Endodermal cell (in vitro differentiated cells): ENCODE measurements around the gene JAKMIP3. TPM values are rescaled to one million over a fixed set of nuclear protein-coding genes. Genes with fewer than 3 reads are reported as not detected.

Experiments used
- DNase-seq: peaks from one replicate; pipeline ENCODE4 v3.0.0-alpha.2; 2017
- H3K27ac ChIP-seq: 2 replicates; pipeline ENCODE4 v1.5.1; 2013; ENCODE audit warnings: mild to moderate bottlenecking, low read depth, low read length, moderate library complexity
- H3K27me3 ChIP-seq: 2 replicates; pipeline ENCODE4 v1.6.1; 2013; ENCODE audit warnings: mild to moderate bottlenecking, low read length, moderate library complexity; ENCODE audit not compliant: insufficient read depth, control insufficient read depth, poor library complexity, severe bottlenecking
- H3K36me3 ChIP-seq: 2 replicates; pipeline ENCODE4 v1.7.0; 2013; ENCODE audit warnings: mild to moderate bottlenecking, low read length, moderate library complexity; ENCODE audit not compliant: control insufficient read depth, insufficient read depth
- H3K4me1 ChIP-seq: one replicate; pipeline ENCODE4 v1.7.0; 2013; ENCODE audit warnings: low read length; ENCODE audit not compliant: control insufficient read depth, insufficient read depth
- H3K4me3 ChIP-seq: 2 replicates; pipeline ENCODE4 v1.5.1; 2013; ENCODE audit warnings: mild to moderate bottlenecking, low read length, moderate library complexity
- H3K9ac ChIP-seq: 2 replicates; pipeline ENCODE4 v1.6.1; 2013; ENCODE audit warnings: mild to moderate bottlenecking, low read length, moderate library complexity; ENCODE audit not compliant: poor library complexity, severe bottlenecking; ENCODE audit errors: extremely low read depth
- H3K9me3 ChIP-seq: 2 replicates; pipeline ENCODE4 v1.6.1; 2013; ENCODE audit warnings: mild to moderate bottlenecking, low read length, moderate library complexity; ENCODE audit not compliant: control insufficient read depth
- H3K27ac Mint-ChIP-seq: 2 replicates; pipeline ENCODE4 v1.8.0; 2020; ENCODE audit warnings: mixed read lengths
- H3K27me3 Mint-ChIP-seq: 2 replicates; pipeline ENCODE4 v1.8.0; 2021; ENCODE audit warnings: mild to moderate bottlenecking, mixed read lengths; ENCODE audit not compliant: insufficient read depth
- H3K36me3 Mint-ChIP-seq: 2 replicates; pipeline ENCODE4 v1.8.0; 2020; ENCODE audit warnings: low read depth, mixed read lengths
- H3K4me1 Mint-ChIP-seq: 2 replicates; pipeline ENCODE4 v1.8.0; 2020; ENCODE audit warnings: mixed read lengths
- H3K4me3 Mint-ChIP-seq: 2 replicates; pipeline ENCODE4 v1.8.0; 2020; ENCODE audit warnings: mild to moderate bottlenecking, moderate library complexity, mixed read lengths
- H3K9me3 Mint-ChIP-seq: 2 replicates; pipeline ENCODE4 v1.8.0; 2020; ENCODE audit warnings: mild to moderate bottlenecking, mixed read lengths
- CTCF ChIP-seq: fragments of 200-600 bp; sonication (generic); conservative IDR thresholded peaks from 2 replicates; pipeline ENCODE4 v1.5.0; 2021; ENCODE audit warnings: antibody characterized with exemption, mild to moderate bottlenecking
- WGBS, 2 experiments: methylation state at CpG; one replicate each; pipeline versions ENCODE4 v1.1.5 to v1.1.7; 2013; ENCODE audit warnings: missing lambda C conversion rate in 2 of 2, mixed read lengths in 1 of 2; ENCODE audit not compliant: insufficient coverage in 1 of 2, insufficient read length in 1 of 2; 5-methylcytosine and 5-hydroxymethylcytosine counted together
- total RNA-seq, 2 donors: library from RNA; stranded (reverse); fragmentation: NEBNext Ultra II Directional in 1 of 2; extraction: Animal tissue kit (Norgen Biotek cat#: 25700) in 1 of 2; gene quantifications; 2 replicates in 1 of 2; 3 replicates in 1 of 2; pipeline ENCODE4 v1.2.1, GENCODE V29; 2021

The JAKMIP3 gene
- total RNA-seq, 2 donors from 2014 or later: 0.95 to 0.99 TPM

- H3K27ac ChIP-seq: no peak overlapping the region
Measured at GRCh38 chr10:132036887-132037675, 28.7 kb upstream of the JAKMIP3 start.

GRCh38 chr10:132037676-132037975, 28.1 kb upstream of the JAKMIP3 start:
- Mint-ChIP-seq H3K9me3 (peaks cover 2% of the 10 kb centered on the region), H3K4me1 (peaks cover 9% of the 10 kb centered on the region), H3K4me3 (peak overlapping the region; percentile 61), H3K27ac (peak overlapping the region; percentile 63), H3K27me3 (peaks cover 67% of the 10 kb centered on the region), H3K36me3 (no peaks in the 10 kb centered on the region)
- 14 to 28% methylated on average over 7 to 10 of the region's 10 CpGs for WGBS, 2 experiments
- Histone ChIP-seq H3K36me3 (no peaks in the 10 kb centered on the region), H3K27me3 (peaks cover 34% of the 10 kb centered on the region), H3K9ac (no peak overlapping the region), H3K27ac (no peak overlapping the region), H3K4me3 (peak overlapping the region; percentile 83), H3K9me3 (no peaks in the 10 kb centered on the region), H3K4me1 (no peaks in the 10 kb centered on the region)
- peak; percentile 86 for DNase-seq
- TF ChIP-seq CTCF: no peak

More at GRCh38 chr10:132036887-132037675, 28.7 kb upstream of the JAKMIP3 start:
- peak overlapping the region; percentile 61 for H3K4me3 Mint-ChIP-seq
- no peaks in the 10 kb centered on the region for H3K36me3 Mint-ChIP-seq
- no peaks in the 10 kb centered on the region for H3K4me1 ChIP-seq
- no peaks in the 10 kb centered on the region for H3K9me3 ChIP-seq
- no peaks in the 10 kb centered on the region for H3K36me3 ChIP-seq
- H3K9me3 Mint-ChIP-seq: peaks cover 2% of the 10 kb centered on the region
- peaks cover 34% of the 10 kb centered on the region for H3K27me3 ChIP-seq
- DNase-seq: peak; percentile 88
- H3K9ac ChIP-seq: peak overlapping the region; percentile 34
- H3K4me3 ChIP-seq: peak overlapping the region; percentile 83
- peaks cover 69% of the 10 kb centered on the region for H3K27me3 Mint-ChIP-seq
- 0 to 4% methylated on average over 4 to 44 of the region's 44 CpGs for WGBS, 2 experiments
- peak; percentile 11 for TF ChIP-seq CTCF
- peaks cover 9% of the 10 kb centered on the region for H3K4me1 Mint-ChIP-seq
- H3K27ac Mint-ChIP-seq: peak overlapping the region; percentile 63

- peaks cover 4% of the 10 kb centered on the region for H3K4me1 ChIP-seq
- no peaks in the 10 kb centered on the region for H3K36me3 Mint-ChIP-seq
- H3K9ac ChIP-seq: no peak overlapping the region
- no peak overlapping the region for H3K27ac ChIP-seq
- peaks cover 16% of the 10 kb centered on the region for H3K4me1 Mint-ChIP-seq
- DNase-seq: no peak
- peaks cover 50% of the 10 kb centered on the region for H3K27me3 Mint-ChIP-seq
- no peak overlapping the region for H3K4me3 ChIP-seq
- H3K9me3 Mint-ChIP-seq: no peaks in the 10 kb centered on the region
- no peaks in the 10 kb centered on the region for H3K36me3 ChIP-seq
- TF ChIP-seq CTCF: no peak
- H3K4me3 Mint-ChIP-seq: no peak overlapping the region
- peaks cover 32% of the 10 kb centered on the region for H3K27me3 ChIP-seq
- no peaks in the 10 kb centered on the region for H3K9me3 ChIP-seq
- WGBS, 2 experiments: 90 to 93% methylated on average over 2 to 8 of the region's 8 CpGs
- no peak overlapping the region for H3K27ac Mint-ChIP-seq
Measured at GRCh38 chr10:132039371-132039770, 26.4 kb upstream of the JAKMIP3 start.
